Endothelial cell (in vitro differentiated cells): ENCODE results near the gene GNPTG. TPM values are rescaled to one million over a fixed set of nuclear protein-coding genes. Genes with fewer than 3 reads are reported as not detected.

Source experiments
- DNase-seq: peaks from one replicate; pipeline ENCODE4 v3.0.0; 2021; ENCODE audit warnings: low spot score
- H3K27ac Mint-ChIP-seq: one replicate; pipeline ENCODE4 v1.8.0; 2021; ENCODE audit warnings: mixed read lengths, inconsistent platforms; ENCODE audit not compliant: unreplicated experiment
- H3K27me3 Mint-ChIP-seq: one replicate; pipeline ENCODE4 v1.8.0; 2021; ENCODE audit warnings: mild to moderate bottlenecking, moderate library complexity, mixed read lengths, inconsistent platforms; ENCODE audit not compliant: unreplicated experiment
- H3K36me3 Mint-ChIP-seq: one replicate; pipeline ENCODE4 v1.8.0; 2021; ENCODE audit warnings: mild to moderate bottlenecking, low read depth, mixed read lengths, inconsistent platforms; ENCODE audit not compliant: unreplicated experiment
- H3K4me1 Mint-ChIP-seq: one replicate; pipeline ENCODE4 v1.8.0; 2021; ENCODE audit warnings: mild to moderate bottlenecking, mixed read lengths, inconsistent platforms; ENCODE audit not compliant: unreplicated experiment
- H3K4me3 Mint-ChIP-seq: one replicate; pipeline ENCODE4 v1.8.0; 2021; ENCODE audit warnings: mild to moderate bottlenecking, mixed read lengths, inconsistent platforms; ENCODE audit not compliant: unreplicated experiment
- H3K9me3 Mint-ChIP-seq: one replicate; pipeline ENCODE4 v1.8.0; 2021; ENCODE audit warnings: mixed read lengths, inconsistent platforms; ENCODE audit not compliant: unreplicated experiment
- CTCF ChIP-seq: fragments of 200-600 bp; sonication (generic); IDR thresholded peaks from one replicate; pipeline ENCODE4 v1.5.0; 2021; ENCODE audit warnings: antibody characterized with exemption; ENCODE audit not compliant: unreplicated experiment
- total RNA-seq: library from RNA; stranded (reverse); fragmentation: NEBNext Ultra II Directional; extraction: Animal tissue kit (Norgen Biotek cat#: 25700); gene quantifications from one replicate; pipeline ENCODE4 v1.2.1, GENCODE V29; 2021; ENCODE audit not compliant: unreplicated experiment

The GNPTG gene
- total RNA-seq, 1 donor from 2014 or later, result 47.9 TPM

GRCh38 chr16:1330931-1331711, 20.6 kb upstream of the GNPTG start:
- TF ChIP-seq CTCF, result no peak
- Mint-ChIP-seq H3K9me3 (no peaks in the 10 kb centered on the region), H3K27ac (peak overlapping the region; percentile 93), H3K27me3 (peaks cover 20% of the 10 kb centered on the region), H3K4me1 (peaks cover 4% of the 10 kb centered on the region), H3K4me3 (no peak overlapping the region), H3K36me3 (peaks cover 5% of the 10 kb centered on the region)
- no peak for DNase-seq

- peak; percentile 78 for DNase-seq
- peak overlapping the region; percentile 93 for H3K27ac Mint-ChIP-seq
- TF ChIP-seq CTCF, result no peak
- H3K9me3 Mint-ChIP-seq, result no peaks in the 10 kb centered on the region
- H3K4me1 Mint-ChIP-seq, result peaks cover 4% of the 10 kb centered on the region
- no peaks in the 10 kb centered on the region for H3K36me3 Mint-ChIP-seq
- peak overlapping the region; percentile 73 for H3K4me3 Mint-ChIP-seq
- H3K27me3 Mint-ChIP-seq, result peaks cover 16% of the 10 kb centered on the region
These were observed 19.8 kb upstream of the GNPTG start for GRCh38 chr16:1331712-1332617.

DNA sequence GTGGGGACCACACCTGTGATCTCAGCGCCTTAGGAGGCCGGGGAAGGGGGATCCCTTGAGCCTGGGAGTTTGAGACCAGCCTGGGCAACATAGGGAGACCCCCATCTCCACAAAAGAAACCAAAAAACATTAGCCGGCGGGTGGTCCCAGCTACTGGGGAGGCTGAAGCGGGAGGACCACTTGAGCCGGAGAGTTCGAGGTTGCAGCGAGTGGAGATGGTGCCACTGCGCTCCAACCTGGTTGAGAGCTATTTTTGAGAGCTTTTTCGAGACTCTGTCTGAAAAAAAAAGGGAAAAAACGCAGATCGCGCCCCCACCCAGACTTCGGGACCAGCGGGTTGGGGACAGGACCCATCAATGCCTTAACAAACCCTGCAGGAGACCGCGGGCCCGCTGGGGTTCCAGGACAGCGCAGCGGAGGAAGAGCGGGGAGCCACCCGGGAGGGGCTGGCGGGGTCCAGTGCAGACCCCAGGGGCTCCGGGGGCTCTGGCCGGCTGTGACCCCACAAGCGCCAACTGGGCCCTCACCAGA, 19.0 kb upstream of the GNPTG start:
- DNase-seq, result no peak

DNA sequence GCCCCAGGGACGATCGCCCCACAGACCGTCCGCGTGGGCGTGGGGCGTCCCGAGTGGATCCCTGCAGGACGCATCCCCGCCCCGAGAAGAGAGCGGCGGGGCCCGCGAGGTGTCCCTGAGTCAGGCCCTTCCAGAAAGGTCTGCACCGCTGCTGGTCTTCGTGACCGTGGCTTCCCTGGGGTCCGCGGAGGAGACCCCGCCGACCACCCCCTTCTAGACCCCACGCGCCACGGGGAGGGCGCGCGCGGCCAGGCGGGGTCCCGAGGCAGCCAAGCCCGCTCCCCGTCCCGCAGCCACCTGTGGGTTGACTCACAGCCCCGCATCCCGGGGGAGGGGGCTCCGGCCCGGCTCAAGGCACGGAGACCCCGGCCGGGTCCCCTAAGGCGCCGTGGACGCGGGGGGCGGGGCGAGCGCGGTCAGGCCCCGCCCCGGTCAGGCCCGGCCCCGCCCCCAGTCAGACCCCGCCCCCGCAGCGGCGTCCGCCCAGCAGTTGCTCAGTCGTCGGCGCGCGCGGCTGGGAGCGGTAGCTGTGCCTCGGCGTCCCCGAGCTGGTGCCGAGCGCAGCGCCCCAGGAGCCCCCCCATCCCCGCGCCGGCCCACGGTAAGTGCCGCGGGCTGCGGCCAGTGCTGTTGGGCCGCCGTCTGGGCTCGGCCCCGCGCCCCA, 18.4 kb upstream of the GNPTG start, which contains the start of gene BAIAP3:
Gene BAIAP3 (plus strand): TSS at position 497 of the 664 bp plus-strand sequence. CDS start 4,905 bp downstream, outside the sequence.
- Mint-ChIP-seq H3K36me3 (no peaks in the 10 kb centered on the region), H3K9me3 (no peaks in the 10 kb centered on the region), H3K4me1 (peaks cover 4% of the 10 kb centered on the region), H3K27ac (no peak within 1 kb of the TSS), H3K27me3 (peaks cover 16% of the 10 kb centered on the region), H3K4me3 (peak within 1 kb of the TSS; percentile 73)
- no peak for TF ChIP-seq CTCF
- peak; percentile 74 for DNase-seq

More for the DNA sequence above, 19.0 kb upstream of the GNPTG start:
- H3K36me3 Mint-ChIP-seq, result no peaks in the 10 kb centered on the region
- H3K27me3 Mint-ChIP-seq, result peaks cover 16% of the 10 kb centered on the region
- no peaks in the 10 kb centered on the region for H3K9me3 Mint-ChIP-seq
- peaks cover 4% of the 10 kb centered on the region for H3K4me1 Mint-ChIP-seq
- H3K27ac Mint-ChIP-seq, result no peak overlapping the region
- TF ChIP-seq CTCF, result no peak
- H3K4me3 Mint-ChIP-seq, result peak overlapping the region; percentile 73
